COR-L47 (cell line): ENCODE data around the gene CPE.
A peak's percentile ranks its signal among the peaks of the same experiment; 100 is the strongest.
"Not testable (repeated sequence)": the region's sequence is repeated elsewhere in the genome, so short reads cannot be mapped to it uniquely, and the experiment has no call there.

Source experiments
- DNase-seq: peaks from one replicate; lab custom pipeline; 2025; lab: John Stamatoyannopoulos, UW

CPE gene

GRCh38 chr4:165462009-165462408 lies 83.2 kb downstream of the CPE start:
- no peak for DNase-seq

DNA sequence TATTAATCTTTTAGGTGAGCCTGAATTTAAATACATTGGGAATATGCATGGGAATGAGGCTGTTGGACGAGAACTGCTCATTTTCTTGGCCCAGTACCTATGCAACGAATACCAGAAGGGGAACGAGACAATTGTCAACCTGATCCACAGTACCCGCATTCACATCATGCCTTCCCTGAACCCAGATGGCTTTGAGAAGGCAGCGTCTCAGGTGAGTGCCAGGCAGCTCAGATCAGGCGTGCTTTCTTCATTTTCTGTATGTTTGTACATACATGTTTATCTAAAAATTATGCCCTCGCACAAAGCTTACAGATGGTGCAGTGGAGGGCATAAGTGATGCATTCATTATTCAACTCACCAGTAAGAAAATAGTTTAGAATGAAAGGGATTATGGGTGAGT lies 85.6 kb downstream of the CPE start:
- DNase-seq = no peak

DNA sequence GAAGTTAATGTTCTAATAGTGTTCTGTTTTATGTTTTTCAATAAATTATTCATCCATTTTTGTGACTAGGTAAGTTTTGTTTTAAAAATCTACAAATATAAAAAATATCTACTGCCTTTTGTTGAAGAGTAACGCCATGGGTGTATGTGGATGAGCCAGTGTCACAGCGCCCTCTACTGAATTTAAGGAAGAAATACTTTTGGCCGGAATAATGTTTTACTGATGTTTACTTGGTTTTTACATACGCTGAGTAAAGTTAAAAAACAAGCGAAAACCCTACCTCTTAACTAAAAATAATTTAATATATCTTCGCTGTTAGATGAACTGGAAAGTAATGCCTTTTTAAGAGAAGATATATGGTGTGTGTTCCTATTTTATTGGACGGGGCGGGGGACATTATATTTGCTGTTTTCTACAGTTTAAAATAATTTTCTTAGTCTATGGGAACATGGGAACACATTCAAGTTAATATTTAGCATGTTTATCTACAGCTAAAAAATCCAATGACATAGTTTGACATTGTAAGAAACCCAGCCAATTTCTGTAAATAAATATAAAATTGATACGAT lies 86.1 kb downstream of the CPE start:
- DNase-seq = peak; percentile 33

DNA sequence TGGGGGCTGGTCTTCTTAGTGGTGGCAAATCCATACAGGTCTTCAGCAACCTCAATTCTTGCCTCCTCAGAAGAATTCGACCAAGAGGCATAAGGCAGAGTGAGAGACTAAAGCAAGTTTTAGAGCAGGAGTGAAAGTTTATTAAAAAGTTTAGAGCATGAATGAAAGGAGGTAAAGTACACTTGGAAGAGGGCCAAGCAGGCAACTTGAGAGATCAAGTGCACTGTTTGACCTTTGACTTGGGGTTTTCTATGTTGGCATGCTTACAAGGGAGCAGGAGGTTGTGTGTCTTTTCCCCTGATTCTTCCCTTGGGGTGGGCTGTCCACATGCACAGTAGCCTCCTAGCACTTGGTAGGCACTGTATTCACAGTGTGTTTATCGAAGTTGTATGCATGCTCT lies 91.2 kb downstream of the CPE start:
- DNase-seq = no peak

- DNase-seq = no peak
These were observed 94.3 kb downstream of the CPE start for GRCh38 chr4:165472943-165473676.

- DNase-seq = no peak
These were observed 96.2 kb downstream of the CPE start for GRCh38 chr4:165474784-165475705.

DNA sequence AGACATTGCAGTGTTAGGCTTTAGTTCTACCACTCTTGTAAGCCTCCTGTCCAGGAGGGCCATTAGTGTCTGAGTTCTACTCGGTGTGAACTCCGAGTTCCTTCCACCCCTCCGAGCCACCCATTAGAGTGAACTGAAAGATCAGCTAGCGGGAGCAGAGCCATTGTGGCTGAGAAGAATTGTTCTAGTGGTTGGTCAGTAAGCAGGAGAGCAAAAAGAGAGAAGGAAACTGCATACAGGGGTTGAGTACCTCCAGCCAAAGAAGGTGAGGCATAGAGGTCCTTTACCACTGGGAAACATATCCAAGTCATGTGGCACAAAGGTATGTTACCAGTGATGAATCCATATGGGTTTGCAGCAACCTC lies 96.9 kb downstream of the CPE start:
- no peak for DNase-seq

DNA sequence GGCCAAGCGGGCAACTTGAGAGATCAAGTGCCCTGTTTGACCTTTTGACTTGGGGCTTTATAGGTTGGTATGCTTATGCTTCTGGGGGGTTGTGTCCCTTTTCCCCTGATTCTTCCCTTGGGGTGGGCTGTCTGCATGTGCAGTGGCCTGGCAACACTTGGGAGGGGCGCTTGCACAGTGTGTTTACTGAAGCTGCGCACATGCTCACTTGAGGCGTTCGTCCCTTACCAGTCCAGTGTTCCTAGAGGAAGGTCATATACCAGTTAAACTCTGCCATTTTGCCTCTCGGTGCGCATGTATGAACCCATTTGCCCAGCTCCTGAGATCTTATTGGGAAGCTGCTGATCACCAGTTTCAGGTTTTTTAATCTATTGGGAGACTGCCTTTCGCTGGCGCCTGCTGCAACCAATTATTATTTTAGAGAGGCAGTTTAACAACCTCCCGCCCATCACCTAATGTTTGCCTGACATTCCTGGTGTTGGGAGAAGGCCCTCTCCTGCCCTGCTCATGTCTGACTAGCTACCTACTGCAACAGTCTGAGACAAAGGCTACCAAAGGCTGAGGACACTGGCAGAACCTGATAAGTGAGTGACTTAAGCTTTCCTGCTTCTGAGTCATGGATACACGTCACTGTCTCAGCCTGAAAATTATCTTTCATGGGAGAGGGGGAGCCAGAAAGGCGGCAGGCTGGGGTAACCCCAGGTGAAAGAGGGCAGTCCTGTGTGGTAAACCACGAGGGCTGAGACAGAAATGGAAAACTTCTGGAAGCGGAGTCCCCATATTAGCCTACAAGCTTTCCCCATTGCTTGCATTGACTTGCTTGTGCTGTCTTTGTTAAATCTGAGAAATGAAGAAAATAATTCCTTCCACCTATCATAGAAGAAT lies 97.6 kb downstream of the CPE start:
- DNase-seq = no peak

DNA sequence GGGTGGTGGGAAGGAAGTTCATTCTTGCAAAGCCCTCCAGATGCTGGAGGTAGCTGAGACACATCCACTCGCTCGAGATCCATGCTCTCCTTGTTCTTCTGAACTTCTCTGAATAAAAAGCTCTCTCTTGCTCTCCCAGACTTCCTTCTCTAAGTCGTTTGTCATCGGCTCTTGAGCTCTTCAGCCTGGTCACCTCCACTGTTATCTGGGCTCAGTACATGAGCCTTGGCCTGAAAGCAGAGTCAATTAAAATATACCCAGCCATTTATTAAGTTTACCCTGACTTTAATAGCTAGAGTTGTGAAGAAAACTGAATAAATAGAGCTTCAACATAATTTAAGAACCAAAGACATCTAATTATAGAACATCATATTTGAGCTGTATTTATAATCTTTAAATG lies 99.0 kb downstream of the CPE start:
- DNase-seq = no peak

DNA sequence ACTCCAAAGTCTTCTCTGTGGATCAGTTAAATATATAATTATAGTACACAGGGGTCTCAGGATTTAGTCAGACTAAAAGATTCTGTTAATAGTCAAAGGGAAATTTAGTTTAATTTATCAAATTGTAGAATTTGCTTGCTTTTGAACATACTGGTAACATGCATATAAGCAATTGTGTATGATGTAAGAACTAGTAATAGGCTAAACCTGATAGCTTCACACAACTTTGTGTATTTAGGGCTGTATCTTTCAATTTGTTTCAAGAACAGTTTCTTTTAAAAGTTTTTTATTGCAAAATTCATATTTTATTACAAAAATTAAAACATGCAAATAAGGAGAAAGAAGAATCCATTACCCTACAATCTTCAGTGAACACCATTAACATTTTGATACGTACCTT lies 99.5 kb downstream of the CPE start:
- no peak for DNase-seq

DNA sequence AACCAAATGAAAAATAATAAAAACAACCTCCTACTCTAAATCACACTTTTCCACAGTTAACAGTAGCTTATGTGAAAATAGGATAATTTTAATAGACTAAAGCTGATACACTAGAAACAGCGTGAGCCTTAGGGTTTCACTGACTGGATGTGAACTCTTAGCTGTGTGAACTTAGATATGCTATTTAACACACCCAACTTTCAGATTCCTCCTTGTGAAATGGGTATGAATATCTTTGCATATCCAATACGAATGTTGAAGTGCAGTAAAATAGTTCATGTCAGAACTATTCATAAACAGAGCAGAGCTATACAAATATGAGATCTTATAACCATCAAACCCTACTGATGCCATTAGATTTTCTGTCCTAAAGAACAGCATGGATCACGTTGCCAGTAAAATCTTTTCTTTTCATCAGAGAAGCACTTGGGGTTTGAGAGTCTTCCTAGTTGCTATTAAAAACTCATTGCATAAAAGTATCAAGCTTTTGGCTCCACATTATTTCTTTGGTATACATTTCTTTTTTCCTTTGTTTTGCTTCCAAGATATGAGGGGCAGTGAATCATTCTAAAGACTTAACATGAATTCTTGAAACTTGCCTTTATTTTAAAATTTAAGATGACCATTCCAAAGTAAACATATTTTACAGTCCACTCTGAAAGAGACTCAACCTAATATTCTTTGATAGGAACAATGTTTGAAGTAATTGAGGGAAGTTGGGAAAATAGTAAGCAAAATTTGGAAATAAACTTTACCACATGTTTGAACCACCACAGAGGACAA lies 102.4 kb downstream of the CPE start:
- no peak for DNase-seq

- DNase-seq = peak; percentile 96
These were observed 111.0 kb downstream of the CPE start for GRCh38 chr4:165489786-165490185.

GRCh38 chr4:165492583-165492982 lies 113.8 kb downstream of the CPE start:
- DNase-seq = not testable (repeated sequence)

- peak; percentile 44 for DNase-seq
These were observed 114.6 kb downstream of the CPE start for GRCh38 chr4:165493359-165493758.

DNA sequence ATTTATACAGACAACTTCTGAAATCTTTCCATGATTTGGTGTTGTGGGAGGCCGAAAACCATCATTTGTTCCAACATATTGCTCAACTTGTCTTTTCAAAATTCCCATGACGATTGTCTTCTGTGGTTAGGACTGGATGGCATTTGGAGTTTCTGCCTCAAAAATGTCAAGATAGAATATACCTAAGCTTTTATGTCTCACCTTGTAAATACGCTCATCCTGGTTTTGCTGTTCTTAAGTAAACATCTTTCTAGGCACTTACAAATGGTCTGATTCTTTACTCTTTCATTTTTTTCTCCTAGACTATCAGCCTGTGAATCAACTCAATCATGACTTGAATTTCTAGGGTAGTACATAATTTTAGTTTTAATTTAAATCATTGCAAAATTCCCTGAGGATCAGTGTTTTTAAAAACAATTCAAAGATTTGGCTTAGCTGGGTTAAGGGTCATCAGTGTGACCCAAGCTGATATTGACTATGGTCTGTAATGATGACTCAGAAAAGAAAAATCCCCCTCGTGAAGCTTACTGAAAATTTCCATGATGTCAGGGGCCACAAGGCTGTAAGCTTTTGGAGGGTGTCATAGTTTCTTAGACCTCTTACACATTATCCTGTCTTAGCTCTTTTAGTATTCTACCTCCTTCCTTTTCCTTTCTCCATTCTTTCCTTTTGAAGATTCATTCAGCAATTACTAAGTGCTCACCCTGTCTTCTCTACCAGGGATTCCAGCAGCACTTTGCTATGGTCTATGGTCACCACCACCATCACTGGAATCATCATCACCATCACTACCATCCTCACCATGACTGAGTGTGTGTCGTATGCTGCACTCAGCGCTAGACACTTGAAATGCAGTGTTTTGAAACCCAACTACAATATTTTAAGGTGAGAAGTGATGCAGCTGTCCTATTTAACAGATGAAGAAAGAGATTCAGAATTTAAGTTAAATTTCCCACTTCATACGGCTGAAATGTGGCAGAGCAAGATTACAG lies 124.4 kb downstream of the CPE start:
- no peak for DNase-seq

DNA sequence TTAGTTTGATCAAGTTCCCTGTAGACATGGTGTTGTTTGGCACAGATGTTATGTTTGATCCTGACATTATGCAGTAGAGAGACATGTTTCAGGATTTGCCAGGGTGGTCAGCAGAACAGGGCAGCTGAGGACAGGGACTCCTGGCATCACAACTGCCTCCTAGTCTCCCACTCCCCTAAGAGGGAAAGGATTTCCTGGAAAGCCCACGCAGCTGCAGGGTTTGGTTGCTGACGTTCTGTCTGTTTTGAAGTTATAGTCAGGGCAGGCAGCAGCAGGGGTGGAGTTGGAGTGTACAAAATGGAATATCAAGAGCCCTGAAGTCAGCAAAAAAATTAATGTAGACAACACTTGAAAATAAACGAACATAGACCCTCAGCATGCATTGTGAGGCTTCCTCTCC lies 125.4 kb downstream of the CPE start:
- no peak for DNase-seq

DNA sequence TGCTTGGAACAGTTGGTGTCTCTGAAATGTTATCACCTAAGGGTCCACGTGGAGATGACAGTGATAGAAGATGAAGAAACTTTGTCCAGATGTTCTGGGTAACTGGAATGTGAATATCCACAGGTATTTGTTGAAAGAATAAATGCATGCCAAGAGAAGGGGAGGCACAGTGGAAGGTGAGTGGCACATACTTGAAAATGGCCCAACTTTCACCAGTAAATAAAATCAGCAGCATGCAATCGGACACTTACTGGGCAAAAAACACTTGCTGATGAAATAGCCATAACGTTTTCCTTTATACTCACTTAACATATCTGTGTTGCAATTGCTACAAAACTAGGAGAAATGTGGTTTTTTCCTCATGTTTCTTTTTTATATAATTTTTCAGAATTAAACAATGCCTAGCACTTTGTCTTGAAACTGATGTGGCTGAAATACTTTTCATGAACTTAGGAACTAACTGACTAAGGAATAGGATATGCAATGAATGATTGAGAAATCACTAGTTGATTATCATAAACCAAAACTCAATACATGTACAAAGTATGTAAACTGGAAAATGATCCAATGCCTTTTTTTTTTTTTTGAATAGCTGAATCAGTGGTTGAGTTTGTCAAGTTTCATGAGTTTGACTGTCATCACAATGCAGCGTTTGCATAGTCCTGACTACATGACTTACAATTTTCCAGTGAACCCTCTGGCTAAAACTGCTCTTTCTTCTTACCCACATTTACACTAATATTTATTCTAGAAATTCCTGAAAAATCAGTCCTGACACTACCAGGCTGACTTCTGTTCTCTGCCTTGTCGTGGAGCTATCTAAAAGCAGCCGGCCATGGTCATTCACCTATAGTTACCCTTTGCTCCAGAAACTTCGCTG lies 127.4 kb downstream of the CPE start:
- no peak for DNase-seq

GRCh38 chr4:165506849-165507248 lies 128.0 kb downstream of the CPE start:
- no peak for DNase-seq

DNA sequence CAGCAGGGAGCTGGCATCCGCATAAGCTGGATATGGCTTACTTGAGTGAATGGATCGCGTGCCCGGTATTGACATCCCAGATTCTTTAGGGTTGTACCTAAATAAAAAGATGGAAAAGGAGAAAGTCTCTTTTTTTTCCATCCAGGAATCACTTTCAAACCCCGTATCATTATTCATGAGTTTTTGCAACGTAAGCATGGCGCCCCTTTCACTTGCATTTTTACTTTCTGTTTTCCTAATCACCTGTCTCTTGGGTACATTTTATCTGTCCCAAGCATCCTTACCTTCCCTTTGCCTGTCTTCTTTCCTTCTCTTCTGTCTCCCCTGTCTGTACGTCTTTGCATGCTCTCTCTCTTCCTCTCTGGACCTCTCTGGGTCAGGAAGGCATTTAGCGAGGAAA lies 128.6 kb downstream of the CPE start:
- DNase-seq = no peak
